Measurements from ENCODE around the gene DNAH1. TPM values are rescaled to one million over a fixed set of nuclear protein-coding genes. Genes with fewer than 3 reads are reported as not detected.

Gene DNAH1
- total RNA-seq, 1 donor = 8.7 TPM

- peak overlapping the region; percentile 9 for H2AFZ ChIP-seq (ENCODE audit: low read length)
- H3K4me1 ChIP-seq (ENCODE audit: insufficient read depth, low read length) = peaks cover 21% of the 10 kb centered on the region
- no peaks in the 10 kb centered on the region for H3K36me3 ChIP-seq (ENCODE audit: insufficient read depth, low read length)
- H3K79me2 ChIP-seq (ENCODE audit: insufficient read depth, low read length) = no peaks in the 10 kb centered on the region
- H3K4me3 ChIP-seq (ENCODE audit: insufficient read depth, low read length) = no peak overlapping the region
- TF ChIP-seq, protein P1, sequence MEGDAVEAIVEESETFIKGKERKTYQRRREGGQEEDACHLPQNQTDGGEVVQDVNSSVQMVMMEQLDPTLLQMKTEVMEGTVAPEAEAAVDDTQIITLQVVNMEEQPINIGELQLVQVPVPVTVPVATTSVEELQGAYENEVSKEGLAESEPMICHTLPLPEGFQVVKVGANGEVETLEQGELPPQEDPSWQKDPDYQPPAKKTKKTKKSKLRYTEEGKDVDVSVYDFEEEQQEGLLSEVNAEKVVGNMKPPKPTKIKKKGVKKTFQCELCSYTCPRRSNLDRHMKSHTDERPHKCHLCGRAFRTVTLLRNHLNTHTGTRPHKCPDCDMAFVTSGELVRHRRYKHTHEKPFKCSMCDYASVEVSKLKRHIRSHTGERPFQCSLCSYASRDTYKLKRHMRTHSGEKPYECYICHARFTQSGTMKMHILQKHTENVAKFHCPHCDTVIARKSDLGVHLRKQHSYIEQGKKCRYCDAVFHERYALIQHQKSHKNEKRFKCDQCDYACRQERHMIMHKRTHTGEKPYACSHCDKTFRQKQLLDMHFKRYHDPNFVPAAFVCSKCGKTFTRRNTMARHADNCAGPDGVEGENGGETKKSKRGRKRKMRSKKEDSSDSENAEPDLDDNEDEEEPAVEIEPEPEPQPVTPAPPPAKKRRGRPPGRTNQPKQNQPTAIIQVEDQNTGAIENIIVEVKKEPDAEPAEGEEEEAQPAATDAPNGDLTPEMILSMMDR (IDR thresholded peaks at IDR 0.05; ENCODE audit: extremely low read depth, low read depth, low read length) = no peak
- H4K20me1 ChIP-seq (ENCODE audit: insufficient read depth, low read length) = no peaks in the 10 kb centered on the region
- DNase-seq (ENCODE audit: insufficient read length, low spot score, missing footprints) = peak; percentile 95
- H3K27ac ChIP-seq (ENCODE audit: low read depth, low read length) = no peak overlapping the region
- no peaks in the 10 kb centered on the region for H3K9me3 ChIP-seq (ENCODE audit: low read depth, low read length)
- peaks cover 7% of the 10 kb centered on the region for H3K27me3 ChIP-seq (ENCODE audit: insufficient read depth, low read length)
- H3K4me2 ChIP-seq (ENCODE audit: insufficient read depth, low read length) = no peak overlapping the region
Measured at GRCh38 chr3:52313774-52314188, 2.3 kb upstream of the DNAH1 start.

DNA sequence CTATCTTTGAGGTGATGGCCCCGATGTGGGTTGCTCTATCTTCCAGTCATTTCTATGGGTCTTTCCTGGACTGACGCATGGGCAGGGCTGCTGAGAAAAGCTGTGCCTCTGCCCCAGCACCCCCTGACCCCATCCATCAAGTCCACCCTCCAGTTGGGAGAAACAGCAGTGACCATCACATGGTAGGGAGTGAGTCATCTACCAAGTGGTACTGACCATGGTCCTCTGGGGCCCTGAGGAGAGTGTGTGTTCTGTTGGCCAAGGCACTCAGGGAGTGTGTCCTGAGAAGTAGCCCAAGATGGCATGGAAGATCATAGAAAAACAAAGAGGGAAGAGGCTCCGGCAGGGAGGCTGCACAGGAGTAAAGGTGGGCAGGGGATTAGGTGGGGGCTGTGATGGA lies 1.6 kb upstream of the DNAH1 start:
- no peak overlapping the region for H3K4me2 ChIP-seq (ENCODE audit: insufficient read depth, low read length)
- H2AFZ ChIP-seq (ENCODE audit: low read length) = no peak overlapping the region
- no peaks in the 10 kb centered on the region for H3K9me3 ChIP-seq (ENCODE audit: low read depth, low read length)
- H3K79me2 ChIP-seq (ENCODE audit: insufficient read depth, low read length) = no peaks in the 10 kb centered on the region
- H3K36me3 ChIP-seq (ENCODE audit: insufficient read depth, low read length) = no peaks in the 10 kb centered on the region
- no peaks in the 10 kb centered on the region for H4K20me1 ChIP-seq (ENCODE audit: insufficient read depth, low read length)
- H3K4me3 ChIP-seq (ENCODE audit: insufficient read depth, low read length) = no peak overlapping the region
- DNase-seq (ENCODE audit: insufficient read length, low spot score, missing footprints) = peak; percentile 92
- TF ChIP-seq, protein P1 (IDR thresholded peaks at IDR 0.05; ENCODE audit: extremely low read depth, low read depth, low read length) = no peak
- peaks cover 21% of the 10 kb centered on the region for H3K4me1 ChIP-seq (ENCODE audit: insufficient read depth, low read length)
- H3K27ac ChIP-seq (ENCODE audit: low read depth, low read length) = no peak overlapping the region
- H3K27me3 ChIP-seq (ENCODE audit: insufficient read depth, low read length) = peaks cover 9% of the 10 kb centered on the region

DNA sequence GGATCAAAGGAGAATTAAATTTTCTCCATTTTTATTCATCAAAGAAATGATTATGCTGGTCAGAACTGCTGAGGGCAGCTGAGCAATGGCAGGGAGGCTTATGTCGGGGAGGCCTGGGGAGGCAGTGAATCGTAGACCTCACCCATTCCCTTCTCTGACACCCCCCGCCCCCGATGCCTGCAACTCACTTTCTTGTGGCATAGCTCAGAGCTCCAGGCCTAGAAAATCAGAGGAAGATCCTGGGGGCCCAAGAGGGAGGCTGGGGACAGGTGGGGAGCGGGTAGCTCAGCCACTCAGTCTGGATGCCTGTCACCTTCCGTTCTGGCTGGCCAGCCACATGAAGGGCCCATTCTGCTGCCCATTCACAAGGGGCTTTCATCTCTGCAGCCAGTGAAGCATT lies 1.1 kb upstream of the DNAH1 start:
- Histone ChIP-seq H3K4me3 (ENCODE audit: insufficient read depth, low read length) (no peak overlapping the region), H4K20me1 (ENCODE audit: insufficient read depth, low read length) (no peaks in the 10 kb centered on the region), H3K4me2 (ENCODE audit: insufficient read depth, low read length) (no peak overlapping the region), H3K9me3 (ENCODE audit: low read depth, low read length) (no peaks in the 10 kb centered on the region), H2AFZ (ENCODE audit: low read length) (no peak overlapping the region), H3K27ac (ENCODE audit: low read depth, low read length) (no peak overlapping the region), H3K36me3 (ENCODE audit: insufficient read depth, low read length) (no peaks in the 10 kb centered on the region), H3K27me3 (ENCODE audit: insufficient read depth, low read length) (peaks cover 9% of the 10 kb centered on the region), H3K4me1 (ENCODE audit: insufficient read depth, low read length) (peaks cover 21% of the 10 kb centered on the region), H3K79me2 (ENCODE audit: insufficient read depth, low read length) (no peaks in the 10 kb centered on the region)
- TF ChIP-seq, protein P1 (IDR thresholded peaks at IDR 0.05; ENCODE audit: extremely low read depth, low read depth, low read length) = no peak
- peak; percentile 52 for DNase-seq (ENCODE audit: insufficient read length, low spot score, missing footprints)

- peak; percentile 97 for DNase-seq (ENCODE audit: insufficient read length, low spot score, missing footprints)
- Histone ChIP-seq H3K79me2 (ENCODE audit: insufficient read depth, low read length) (no peaks in the 10 kb centered on the region), H3K4me2 (ENCODE audit: insufficient read depth, low read length) (peak overlapping the region; percentile 94)
Measured at GRCh38 chr3:52317208-52318000, 1.3 kb downstream of the DNAH1 start.

More at GRCh38 chr3:52317208-52318000, 1.3 kb downstream of the DNAH1 start:
- H3K36me3 ChIP-seq (ENCODE audit: insufficient read depth, low read length) = no peaks in the 10 kb centered on the region
- H3K4me1 ChIP-seq (ENCODE audit: insufficient read depth, low read length) = peaks cover 21% of the 10 kb centered on the region
- no peak overlapping the region for H3K27ac ChIP-seq (ENCODE audit: low read depth, low read length)
- TF ChIP-seq, protein P1 (IDR thresholded peaks at IDR 0.05; ENCODE audit: extremely low read depth, low read depth, low read length) = no peak
- peak overlapping the region; percentile 68 for H3K4me3 ChIP-seq (ENCODE audit: insufficient read depth, low read length)
- H4K20me1 ChIP-seq (ENCODE audit: insufficient read depth, low read length) = no peaks in the 10 kb centered on the region
- H3K9me3 ChIP-seq (ENCODE audit: low read depth, low read length) = no peaks in the 10 kb centered on the region
- H3K27me3 ChIP-seq (ENCODE audit: insufficient read depth, low read length) = peaks cover 9% of the 10 kb centered on the region
- peak overlapping the region; percentile 82 for H2AFZ ChIP-seq (ENCODE audit: low read length)
